Osteoblast (primary cell): ENCODE measurements around the gene KCNT2. TPM values are rescaled to one million over a fixed set of nuclear protein-coding genes. Genes with fewer than 3 reads are reported as not detected.
A peak's percentile ranks its signal among the peaks of the same experiment; 100 is the strongest.

Source experiments
- DNase-seq: peaks from one replicate; pipeline ENCODE4 v3.0.0; 2011; ENCODE audit warnings: low spot score, mixed read lengths; ENCODE audit not compliant: insufficient read length; ENCODE audit errors: missing footprints
- H2AFZ ChIP-seq: 2 replicates; pipeline ENCODE4 v1.6.0; 2011; ENCODE audit warnings: mild to moderate bottlenecking, low read length
- H3K27ac ChIP-seq: 2 replicates; pipeline ENCODE4 v1.5.1; 2011; ENCODE audit warnings: mild to moderate bottlenecking, low read depth, low read length, moderate library complexity
- H3K27me3 ChIP-seq: 2 replicates; pipeline ENCODE4 v1.6.0; 2012; ENCODE audit warnings: mild to moderate bottlenecking, control low read depth, inconsistent platforms, low read length, moderate library complexity; ENCODE audit not compliant: insufficient read depth
- H3K36me3 ChIP-seq: 2 replicates; pipeline ENCODE4 v1.5.1; 2011; ENCODE audit warnings: mild to moderate bottlenecking, low read length, control low read depth, moderate library complexity; ENCODE audit not compliant: insufficient read depth
- H3K4me1 ChIP-seq: 2 replicates; pipeline ENCODE4 v1.5.1; 2011; ENCODE audit warnings: mild to moderate bottlenecking, low read length, control low read depth, moderate library complexity; ENCODE audit not compliant: insufficient read depth
- H3K4me2 ChIP-seq: 2 replicates; pipeline ENCODE4 v1.6.0; 2011; ENCODE audit warnings: mild to moderate bottlenecking, low read length; ENCODE audit not compliant: insufficient read depth
- H3K4me3 ChIP-seq: fragments of 200-600 bp; sonication (generic); 3 replicates; pipeline ENCODE4 v1.5.1; 2012; ENCODE audit warnings: mild to moderate bottlenecking, low read length, inconsistent platforms; ENCODE audit not compliant: insufficient read depth
- H3K79me2 ChIP-seq: 2 replicates; pipeline ENCODE4 v1.6.0; 2012; ENCODE audit warnings: mild to moderate bottlenecking, low read length, control low read depth, inconsistent platforms; ENCODE audit not compliant: insufficient read depth
- H3K9me3 ChIP-seq: 2 replicates; pipeline ENCODE4 v1.5.1; 2011; ENCODE audit warnings: low read depth, low read length, control low read depth
- H4K20me1 ChIP-seq: 2 replicates; pipeline ENCODE4 v1.6.0; 2012; ENCODE audit warnings: mild to moderate bottlenecking, low read length, control low read depth; ENCODE audit not compliant: insufficient read depth
- total RNA-seq: library from RNA; depleted of rRNA; stranded (reverse); fragments of >200 nt; gene quantifications from 2 replicates; pipeline ENCODE4 v1.2.3, GENCODE V29; 2012
- TF ChIP-seq, protein P1 (sequence below): IDR thresholded peaks from 2 replicates; pipeline ENCODE4 v1.5.1; 2011; ENCODE audit warnings: mild to moderate bottlenecking, low read depth, low read length, moderate library complexity; ENCODE audit errors: extremely low read depth

The KCNT2 gene
- total RNA-seq, 1 donor = 10.5 TPM

- no peak for DNase-seq
- no peaks in the 10 kb centered on the region for H3K36me3 ChIP-seq
Observed at GRCh38 chr1:196324345-196324744, 283.9 kb downstream of the KCNT2 start.

GRCh38 chr1:196323869-196324268, 284.4 kb downstream of the KCNT2 start:
- Histone ChIP-seq H3K4me1 (no peaks in the 10 kb centered on the region), H3K27ac (no peak overlapping the region), H3K36me3 (no peaks in the 10 kb centered on the region), H3K79me2 (no peaks in the 10 kb centered on the region), H3K9me3 (no peaks in the 10 kb centered on the region), H2AFZ (no peak overlapping the region), H3K4me2 (no peak overlapping the region), H3K27me3 (no peaks in the 10 kb centered on the region), H4K20me1 (no peaks in the 10 kb centered on the region), H3K4me3 (no peak overlapping the region)
- TF ChIP-seq, protein P1, sequence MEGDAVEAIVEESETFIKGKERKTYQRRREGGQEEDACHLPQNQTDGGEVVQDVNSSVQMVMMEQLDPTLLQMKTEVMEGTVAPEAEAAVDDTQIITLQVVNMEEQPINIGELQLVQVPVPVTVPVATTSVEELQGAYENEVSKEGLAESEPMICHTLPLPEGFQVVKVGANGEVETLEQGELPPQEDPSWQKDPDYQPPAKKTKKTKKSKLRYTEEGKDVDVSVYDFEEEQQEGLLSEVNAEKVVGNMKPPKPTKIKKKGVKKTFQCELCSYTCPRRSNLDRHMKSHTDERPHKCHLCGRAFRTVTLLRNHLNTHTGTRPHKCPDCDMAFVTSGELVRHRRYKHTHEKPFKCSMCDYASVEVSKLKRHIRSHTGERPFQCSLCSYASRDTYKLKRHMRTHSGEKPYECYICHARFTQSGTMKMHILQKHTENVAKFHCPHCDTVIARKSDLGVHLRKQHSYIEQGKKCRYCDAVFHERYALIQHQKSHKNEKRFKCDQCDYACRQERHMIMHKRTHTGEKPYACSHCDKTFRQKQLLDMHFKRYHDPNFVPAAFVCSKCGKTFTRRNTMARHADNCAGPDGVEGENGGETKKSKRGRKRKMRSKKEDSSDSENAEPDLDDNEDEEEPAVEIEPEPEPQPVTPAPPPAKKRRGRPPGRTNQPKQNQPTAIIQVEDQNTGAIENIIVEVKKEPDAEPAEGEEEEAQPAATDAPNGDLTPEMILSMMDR = no peak
- DNase-seq = no peak

More at GRCh38 chr1:196324345-196324744, 283.9 kb downstream of the KCNT2 start:
- Histone ChIP-seq H2AFZ (no peak overlapping the region), H4K20me1 (no peaks in the 10 kb centered on the region), H3K27ac (no peak overlapping the region), H3K4me3 (no peak overlapping the region), H3K9me3 (no peaks in the 10 kb centered on the region), H3K27me3 (no peaks in the 10 kb centered on the region), H3K4me1 (no peaks in the 10 kb centered on the region), H3K4me2 (no peak overlapping the region), H3K79me2 (no peaks in the 10 kb centered on the region)
- TF ChIP-seq, protein P1 = no peak

DNA sequence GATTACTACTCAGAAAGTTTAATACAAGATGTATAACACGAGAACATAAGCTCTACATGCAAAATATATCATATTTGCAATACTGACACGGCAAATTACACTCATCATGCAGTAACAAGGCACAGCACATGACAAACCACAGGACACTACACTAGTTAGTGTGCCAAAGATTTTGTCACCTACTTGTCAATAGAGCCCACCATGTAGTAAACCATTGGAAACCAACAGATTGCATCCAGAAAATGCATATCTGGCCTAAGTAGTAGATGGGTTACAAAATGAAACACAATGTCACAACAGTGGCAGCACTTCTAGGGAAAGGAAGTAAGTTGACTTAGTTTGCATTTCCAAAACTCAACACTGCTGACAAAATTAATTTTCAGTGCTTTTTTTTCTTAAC, 288.9 kb downstream of the KCNT2 start:
- H3K4me3 ChIP-seq = no peak overlapping the region
- no peaks in the 10 kb centered on the region for H4K20me1 ChIP-seq
- no peaks in the 10 kb centered on the region for H3K9me3 ChIP-seq
- H3K27ac ChIP-seq = no peak overlapping the region
- TF ChIP-seq, protein P1 = no peak
- no peaks in the 10 kb centered on the region for H3K4me1 ChIP-seq
- no peak for DNase-seq
- H3K4me2 ChIP-seq = no peak overlapping the region
- H3K27me3 ChIP-seq = no peaks in the 10 kb centered on the region
- H2AFZ ChIP-seq = no peak overlapping the region
- H3K36me3 ChIP-seq = no peaks in the 10 kb centered on the region
- H3K79me2 ChIP-seq = no peaks in the 10 kb centered on the region

DNA sequence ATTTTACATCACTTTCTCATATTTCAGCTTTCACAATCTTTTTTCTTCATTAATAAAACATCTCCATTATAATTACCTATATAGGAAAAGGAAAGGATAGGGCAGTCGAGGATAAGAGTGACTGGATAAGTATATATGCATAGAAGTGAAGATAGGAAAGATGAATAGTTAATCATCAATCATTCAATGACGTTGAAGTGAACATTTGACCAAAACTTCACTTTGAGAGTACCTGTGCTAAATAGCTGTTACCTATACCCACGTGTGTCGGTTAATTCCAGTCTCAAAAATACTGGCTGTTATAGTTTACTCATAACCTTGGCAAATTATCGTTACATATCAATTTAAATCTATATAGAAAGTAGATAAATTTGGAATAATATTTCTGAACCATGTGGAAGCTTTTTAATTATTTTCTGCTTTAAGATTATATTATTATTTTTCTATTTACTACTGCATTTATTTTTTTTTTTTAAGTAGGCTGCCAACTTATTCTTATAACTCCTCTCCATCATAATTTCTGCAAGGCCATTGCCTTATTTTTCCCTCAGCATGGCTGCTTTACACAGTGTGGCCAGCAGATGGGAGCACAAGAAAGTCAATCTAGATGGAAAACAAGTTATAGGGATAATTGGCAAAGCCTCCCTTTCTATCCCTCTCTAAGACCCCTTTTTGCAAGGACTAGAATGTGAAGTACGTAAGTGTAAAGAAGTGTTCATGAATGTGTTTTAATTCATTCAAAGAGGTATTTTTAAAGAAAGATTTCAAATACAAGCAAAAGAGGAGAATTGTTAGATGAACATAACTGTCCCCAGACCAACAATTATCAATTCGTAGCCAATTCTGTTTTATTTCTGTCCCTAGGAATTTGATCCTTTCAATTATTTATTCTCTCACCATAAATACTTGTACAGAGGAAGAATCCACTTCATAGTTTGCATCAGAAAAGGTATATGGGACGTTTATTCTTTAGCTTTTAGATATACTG, 290.4 kb downstream of the KCNT2 start:
- no peaks in the 10 kb centered on the region for H3K4me1 ChIP-seq
- H3K27ac ChIP-seq = no peak overlapping the region
- H3K79me2 ChIP-seq = no peaks in the 10 kb centered on the region
- no peak for DNase-seq
- no peaks in the 10 kb centered on the region for H3K27me3 ChIP-seq
- H3K4me2 ChIP-seq = no peak overlapping the region
- H3K36me3 ChIP-seq = no peaks in the 10 kb centered on the region
- TF ChIP-seq, protein P1 = peak; percentile 74
- no peaks in the 10 kb centered on the region for H4K20me1 ChIP-seq
- H3K9me3 ChIP-seq = no peaks in the 10 kb centered on the region
- H3K4me3 ChIP-seq = no peak overlapping the region
- no peak overlapping the region for H2AFZ ChIP-seq
